Endothelial cell of umbilical vein (primary cell): Measurements from ENCODE around the gene MCU. TPM values are rescaled to one million over a fixed set of nuclear protein-coding genes. Genes with fewer than 3 reads are reported as not detected.

Experiments used
- BruUV-seq: library from RNA; stranded (reverse); fragments of 400-500 nt; replicated peaks from 2 replicates; lab custom pipeline; 2021; lab: Mats Ljungman, UMichigan
- CTCF ChIA-PET: fragments of 300-600, 350-600 bp; sonication (Branson Sonifier 250); formaldehyde crosslinking; loops from one replicate; lab custom pipeline; 2021; ENCODE audit warnings: antibody characterized with exemption, inconsistent platforms; lab: Charles Lee
- POLR2A ChIA-PET: fragments of 300-600, 350-600 bp; sonication (Branson Sonifier 250); formaldehyde crosslinking; loops from one replicate; lab custom pipeline; 2021; ENCODE audit warnings: antibody characterized with exemption, inconsistent platforms; lab: Charles Lee
- DNase-seq: peaks from one replicate; pipeline ENCODE4 v3.0.0-alpha.2; 2011; ENCODE audit warnings: low read depth, low spot score
- FAIRE-seq: peaks from 2 replicates; lab custom pipeline; 2011; peaks lifted over from hg19 to GRCh38; lab: Jason Lieb, UNC
- H2AFZ ChIP-seq: 2 replicates; pipeline ENCODE4 v1.6.0; 2012; ENCODE audit warnings: low read depth, low read length, control low read depth, inconsistent platforms
- H3K27ac ChIP-seq: 2 replicates; pipeline ENCODE4 v1.5.1; 2011; ENCODE audit warnings: low read depth, mild to moderate bottlenecking, control low read depth, low read length, moderate library complexity; ENCODE audit not compliant: insufficient read depth
- H3K27me3 ChIP-seq, 2 experiments: 2 replicates each; pipeline versions ENCODE4 v1.6.0 to v1.6.1; 2011; ENCODE audit warnings: low read length in 2 of 2, mixed read lengths in 1 of 2; ENCODE audit not compliant: control insufficient read depth in 2 of 2, insufficient read depth in 2 of 2
- H3K36me3 ChIP-seq, 2 experiments: 2 replicates in 1 of 2; 3 replicates in 1 of 2; pipeline ENCODE4 v1.5.1; 2011; ENCODE audit warnings: low read length in 2 of 2, mild to moderate bottlenecking in 1 of 2, moderate library complexity in 1 of 2; ENCODE audit not compliant: control insufficient read depth in 2 of 2, insufficient read depth in 2 of 2; ENCODE audit errors: extremely low read depth in 1 of 2
- H3K4me1 ChIP-seq: 3 replicates; pipeline ENCODE4 v1.5.1; 2011; ENCODE audit warnings: mild to moderate bottlenecking, low read length; ENCODE audit not compliant: control insufficient read depth, insufficient read depth; ENCODE audit errors: extremely low read depth
- H3K4me2 ChIP-seq: 2 replicates; pipeline ENCODE4 v1.6.1; 2011; ENCODE audit warnings: low read length, control low read depth, mixed read lengths; ENCODE audit not compliant: insufficient read depth
- H3K4me3 ChIP-seq, 3 experiments: fragments of 200-600 bp in 1 of 3; sonication (generic), shearing (Covaris generic) in 1 of 3; replicated peaks in 1 of 3; 2 replicates each; pipeline ENCODE4 v1.5.1; 2011 to 2016; ENCODE audit warnings: control low read depth in 3 of 3, low read length in 3 of 3, mild to moderate bottlenecking in 2 of 3, inconsistent platforms in 1 of 3, low read depth in 1 of 3, moderate library complexity in 1 of 3; ENCODE audit not compliant: insufficient read depth in 1 of 3
- H3K79me2 ChIP-seq: 2 replicates; pipeline ENCODE4 v1.6.0; 2012; ENCODE audit warnings: low read length, inconsistent platforms; ENCODE audit not compliant: control insufficient read depth, insufficient read depth
- H3K9ac ChIP-seq: replicated peaks from 2 replicates; pipeline ENCODE3; 2011; ENCODE audit warnings: low read length, control low read depth; ENCODE audit not compliant: insufficient read depth; ENCODE audit errors: extremely low read depth
- H3K9me1 ChIP-seq: replicated peaks from 3 replicates; pipeline ENCODE4 v1.6.0; 2011; ENCODE audit warnings: mild to moderate bottlenecking, low read length; ENCODE audit not compliant: control insufficient read depth, insufficient read depth; ENCODE audit errors: extremely low read depth
- H3K9me3 ChIP-seq: replicated peaks from 2 replicates; pipeline ENCODE4 v1.5.1; 2012; ENCODE audit warnings: low read length, inconsistent platforms; ENCODE audit not compliant: control insufficient read depth, insufficient read depth
- H4K20me1 ChIP-seq: replicated peaks from 2 replicates; pipeline ENCODE3; 2011; ENCODE audit warnings: mild to moderate bottlenecking, low read length; ENCODE audit not compliant: control insufficient read depth, insufficient read depth; ENCODE audit errors: extremely low read depth
- CTCF ChIP-seq, 2 donors: IDR thresholded peaks; 1 replicate in 1 of 2; 2 replicates in 1 of 2; pipeline ENCODE4 v1.5.1; 2011; ENCODE audit warnings: low read length in 2 of 2, mild to moderate bottlenecking in 2 of 2, moderate library complexity in 2 of 2, control low read depth in 1 of 2, inconsistent platforms in 1 of 2, low read depth in 1 of 2; ENCODE audit not compliant: insufficient read depth in 1 of 2; ENCODE audit errors: extremely low read depth in 1 of 2
- EZH2 ChIP-seq: IDR thresholded peaks from 2 replicates; pipeline ENCODE4 v1.6.1; 2012; ENCODE audit warnings: borderline replicate concordance, low read depth, mild to moderate bottlenecking, moderate library complexity, low read length, inconsistent platforms; ENCODE audit not compliant: severe bottlenecking
- FOS ChIP-seq: IDR thresholded peaks from 2 replicates; pipeline ENCODE4 v1.6.1; 2011; ENCODE audit warnings: mild to moderate bottlenecking, low read length, moderate library complexity, borderline replicate concordance; ENCODE audit not compliant: insufficient read depth
- GATA2 ChIP-seq: IDR thresholded peaks from 2 replicates; pipeline ENCODE4 v1.7.0; 2011; ENCODE audit warnings: low read depth, mild to moderate bottlenecking, moderate library complexity, mixed read lengths, low read length; ENCODE audit not compliant: insufficient read length, insufficient read depth
- JUN ChIP-seq: IDR thresholded peaks from 2 replicates; pipeline ENCODE4 v1.6.1; 2011; ENCODE audit warnings: borderline replicate concordance, low read depth; ENCODE audit not compliant: insufficient read length, insufficient read depth
- MAX ChIP-seq: IDR thresholded peaks from 2 replicates; pipeline ENCODE4 v1.6.1; 2011; ENCODE audit not compliant: insufficient read depth, insufficient read length
- MYC ChIP-seq: IDR thresholded peaks from one replicate; pipeline ENCODE4 v1.6.1; 2011; ENCODE audit warnings: mild to moderate bottlenecking, low read depth, low read length
- POLR2A ChIP-seq: IDR thresholded peaks from 2 replicates; pipeline ENCODE4 v1.6.1; 2012; ENCODE audit warnings: low read depth, mild to moderate bottlenecking, control low read depth, low read length
- POLR2AphosphoS5 ChIP-seq: IDR thresholded peaks from 2 replicates; pipeline ENCODE4 v1.6.1; 2012; ENCODE audit warnings: low read depth, mild to moderate bottlenecking, control low read depth, low read length, moderate library complexity; ENCODE audit not compliant: insufficient read depth
- dilution Hi-C: fragments of 300-500 bp; cut with MboI; formaldehyde crosslinking; loops from one replicate; pipeline ENCODE4 v1.15.0; 2019; ENCODE audit warnings: low sequenced_read_pairs; ENCODE audit not compliant: extremely low pct_ligation_motif_present
- intact Hi-C: fragments of 100-400 bp; cut with micrococcal nuclease; formaldehyde crosslinking; loops from one replicate; pipeline ENCODE4 v1.10.0; 2022
- polyA plus RNA-seq, 4 experiments: library from polyadenylated mRNA; depleted of rRNA in 3 of 4; stranded (reverse) in 3 of 4; unstranded in 1 of 4; fragments of >200 nt; gene quantifications; 2 replicates each; pipeline versions ENCODE4 v1.2.1 to v1.2.3, GENCODE V29; 2011 to 2012; ENCODE audit warnings: missing spikeins in 1 of 4
- total RNA-seq: library from RNA; stranded (reverse); gene quantifications from 2 replicates; pipeline ENCODE4 v1.2.3, GENCODE V29; 2021

Gene MCU
- total and polyA plus RNA-seq, 2 donors (not counting 3 experiments of a cell fraction or from before 2014, with no cell fraction given) = 25.2 to 37.2 TPM

GRCh38 chr10:72830625-72831024 lies 138.7 kb downstream of the MCU start:
- Histone ChIP-seq H3K4me1 (peaks cover 5% of the 10 kb centered on the region), H2AFZ (no peak overlapping the region), H4K20me1 (no peaks in the 10 kb centered on the region), H3K4me2 (no peak overlapping the region), H3K9ac (no peak overlapping the region), H3K27ac (no peak overlapping the region), H3K27me3 (no peaks in the 10 kb centered on the region), H3K36me3 (peaks cover 0 to 2% of the 10 kb centered on the region in 2 experiments), H3K9me3 (no peaks in the 10 kb centered on the region), H3K79me2 (no peaks in the 10 kb centered on the region), H3K4me3 (no peak overlapping the region), H3K9me1 (no peaks in the 10 kb centered on the region)
- FAIRE-seq (no peak), DNase-seq (no peak)
- CTCF ChIA-PET = interaction anchor here (1.0 to 1.5 kb wide), 3 partner anchors 136 to 457 kb away, joined by 3 to 4 read pairs (median 4); no protein-coding TSS in a partner anchor
- dilution Hi-C loops = no loop called here
- no TSS peak for BruUV-seq
- intact Hi-C loops = loop anchor here (5.0 to 10.0 kb wide), 2 partner anchors 106 to 203 kb away; partner anchors contain the start of gene MICU1
- TF ChIP-seq MAX (no peak), GATA2 (no peak), JUN (no peak), POLR2AphosphoS5 (no peak), FOS (no peak), POLR2A (no peak), MYC (no peak), EZH2 (no peak), CTCF (IDR thresholded peaks at IDR 0.05; ENCODE audit: extremely low read depth in 1 of 2, insufficient read depth in 1 of 2, low read depth in 1 of 2, low read length in 2 of 2) (no peak)
- POLR2A ChIA-PET = no interaction called here
